HG03039 (cell line): ENCODE measurements around the gene NCKAP1.
"Not testable (repeated sequence)": the region's sequence is repeated elsewhere in the genome, so short reads cannot be mapped to it uniquely, and the experiment has no call there.

Source experiments
- ATAC-seq: cut with Tn5 transposase; IDR thresholded peaks from one replicate; pipeline ENCODE4 v1.9.1; 2021; ENCODE audit warnings: mild to moderate bottlenecking, moderate library complexity; ENCODE audit not compliant: unreplicated experiment

The NCKAP1 gene, protein sequence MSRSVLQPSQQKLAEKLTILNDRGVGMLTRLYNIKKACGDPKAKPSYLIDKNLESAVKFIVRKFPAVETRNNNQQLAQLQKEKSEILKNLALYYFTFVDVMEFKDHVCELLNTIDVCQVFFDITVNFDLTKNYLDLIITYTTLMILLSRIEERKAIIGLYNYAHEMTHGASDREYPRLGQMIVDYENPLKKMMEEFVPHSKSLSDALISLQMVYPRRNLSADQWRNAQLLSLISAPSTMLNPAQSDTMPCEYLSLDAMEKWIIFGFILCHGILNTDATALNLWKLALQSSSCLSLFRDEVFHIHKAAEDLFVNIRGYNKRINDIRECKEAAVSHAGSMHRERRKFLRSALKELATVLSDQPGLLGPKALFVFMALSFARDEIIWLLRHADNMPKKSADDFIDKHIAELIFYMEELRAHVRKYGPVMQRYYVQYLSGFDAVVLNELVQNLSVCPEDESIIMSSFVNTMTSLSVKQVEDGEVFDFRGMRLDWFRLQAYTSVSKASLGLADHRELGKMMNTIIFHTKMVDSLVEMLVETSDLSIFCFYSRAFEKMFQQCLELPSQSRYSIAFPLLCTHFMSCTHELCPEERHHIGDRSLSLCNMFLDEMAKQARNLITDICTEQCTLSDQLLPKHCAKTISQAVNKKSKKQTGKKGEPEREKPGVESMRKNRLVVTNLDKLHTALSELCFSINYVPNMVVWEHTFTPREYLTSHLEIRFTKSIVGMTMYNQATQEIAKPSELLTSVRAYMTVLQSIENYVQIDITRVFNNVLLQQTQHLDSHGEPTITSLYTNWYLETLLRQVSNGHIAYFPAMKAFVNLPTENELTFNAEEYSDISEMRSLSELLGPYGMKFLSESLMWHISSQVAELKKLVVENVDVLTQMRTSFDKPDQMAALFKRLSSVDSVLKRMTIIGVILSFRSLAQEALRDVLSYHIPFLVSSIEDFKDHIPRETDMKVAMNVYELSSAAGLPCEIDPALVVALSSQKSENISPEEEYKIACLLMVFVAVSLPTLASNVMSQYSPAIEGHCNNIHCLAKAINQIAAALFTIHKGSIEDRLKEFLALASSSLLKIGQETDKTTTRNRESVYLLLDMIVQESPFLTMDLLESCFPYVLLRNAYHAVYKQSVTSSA

DNA sequence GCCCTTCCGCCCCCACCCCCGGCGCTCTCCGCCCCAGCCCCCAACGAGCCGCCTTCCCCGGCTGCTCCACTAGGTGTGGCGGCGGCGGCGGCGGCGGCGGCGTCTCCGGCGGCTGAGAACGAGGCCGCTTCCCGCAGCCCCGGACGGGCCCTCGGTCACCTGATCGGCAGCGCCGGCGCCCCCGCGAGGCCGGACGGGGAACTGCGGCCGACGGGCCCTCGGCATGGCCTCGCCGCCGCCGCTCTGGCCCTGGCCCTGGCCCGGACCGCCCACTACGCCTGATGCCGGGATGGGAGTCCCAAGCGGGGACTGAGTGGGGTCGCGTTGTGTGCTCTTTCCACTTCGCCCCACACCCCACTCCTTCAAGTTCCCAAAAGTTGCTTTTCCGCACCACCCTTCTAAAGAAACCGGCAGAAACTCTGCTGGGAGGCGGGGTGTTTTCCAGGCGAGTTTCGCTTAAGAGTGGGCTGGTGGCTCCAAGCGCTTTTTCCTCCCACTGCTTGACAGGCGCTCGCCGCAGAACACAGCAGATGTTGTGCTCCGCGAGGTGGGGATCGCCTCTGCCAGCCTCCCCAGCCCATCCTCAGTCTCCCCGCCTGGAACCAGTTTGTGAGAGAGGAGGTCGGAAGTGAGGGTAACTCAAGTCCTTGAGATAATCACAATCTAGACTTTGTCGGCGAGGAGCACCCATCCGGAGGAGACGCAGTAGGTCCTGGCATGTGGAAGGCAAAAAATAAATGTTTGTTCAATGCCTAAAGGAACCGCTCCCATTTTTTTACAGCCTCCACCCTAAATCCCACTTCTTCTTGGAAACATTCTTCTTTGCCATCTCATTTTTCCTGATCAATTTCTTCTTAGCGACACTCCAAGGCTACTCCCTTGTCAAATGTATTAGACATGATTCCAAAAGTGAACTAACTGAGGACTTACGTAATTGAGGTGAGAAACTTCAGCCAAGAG lies at the start of gene NCKAP1:
Gene NCKAP1, minus strand, starts transcription at position 117 of the 960 bp plus-strand sequence. CDS start 358 bp downstream, outside the sequence.
- peak; percentile 87 for ATAC-seq

DNA sequence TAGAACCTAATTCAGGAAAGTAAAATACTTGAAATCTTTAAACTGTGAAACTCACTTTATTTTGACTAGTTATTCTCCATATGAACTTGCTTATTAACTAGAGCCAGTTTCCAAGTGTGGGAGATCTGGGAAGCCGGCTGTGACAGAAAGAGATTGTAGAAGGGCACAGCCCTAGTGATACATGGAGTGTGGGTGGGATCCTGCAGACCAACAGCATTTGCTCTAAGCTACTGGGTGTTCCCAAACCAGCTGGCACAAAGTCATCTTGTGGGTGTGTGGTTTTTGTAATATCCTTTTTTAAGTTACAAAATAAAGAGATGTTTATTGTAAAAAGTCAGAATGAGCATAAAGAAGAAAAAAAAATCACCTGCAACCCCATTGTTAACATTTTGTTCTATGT lies 43.7 kb upstream of the NCKAP1 start:
- no peak for ATAC-seq

DNA sequence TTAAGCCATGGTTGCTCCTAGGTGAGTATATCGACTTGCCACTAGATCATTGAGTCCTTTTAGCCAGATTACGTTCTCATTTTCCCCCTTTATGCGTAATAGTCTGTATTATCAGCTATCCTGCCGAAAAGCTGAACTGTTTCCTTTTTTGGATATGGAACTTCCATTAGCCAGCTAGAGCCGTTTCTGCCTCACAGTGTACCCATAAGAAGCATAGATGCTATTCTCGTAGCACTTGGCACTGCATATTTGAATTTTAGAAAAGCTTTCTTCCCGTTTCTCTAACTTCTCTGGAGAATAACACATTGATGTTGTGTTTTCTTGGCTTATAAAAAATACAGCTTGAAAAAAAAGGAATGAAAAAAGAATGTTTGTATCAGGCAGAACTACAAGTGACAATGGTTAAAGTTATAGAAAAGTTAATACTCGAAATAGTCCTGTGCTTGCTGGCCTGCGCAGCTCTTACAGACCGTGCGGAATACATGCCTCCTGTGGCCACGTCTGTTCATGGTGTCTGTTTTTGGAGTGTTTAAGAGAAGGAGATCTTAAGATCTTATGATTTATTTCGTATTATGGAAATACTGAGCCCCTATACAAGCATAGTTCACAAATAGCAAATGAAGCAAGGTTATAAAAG lies 41.0 kb upstream of the NCKAP1 start:
- ATAC-seq: peak; percentile 25

DNA sequence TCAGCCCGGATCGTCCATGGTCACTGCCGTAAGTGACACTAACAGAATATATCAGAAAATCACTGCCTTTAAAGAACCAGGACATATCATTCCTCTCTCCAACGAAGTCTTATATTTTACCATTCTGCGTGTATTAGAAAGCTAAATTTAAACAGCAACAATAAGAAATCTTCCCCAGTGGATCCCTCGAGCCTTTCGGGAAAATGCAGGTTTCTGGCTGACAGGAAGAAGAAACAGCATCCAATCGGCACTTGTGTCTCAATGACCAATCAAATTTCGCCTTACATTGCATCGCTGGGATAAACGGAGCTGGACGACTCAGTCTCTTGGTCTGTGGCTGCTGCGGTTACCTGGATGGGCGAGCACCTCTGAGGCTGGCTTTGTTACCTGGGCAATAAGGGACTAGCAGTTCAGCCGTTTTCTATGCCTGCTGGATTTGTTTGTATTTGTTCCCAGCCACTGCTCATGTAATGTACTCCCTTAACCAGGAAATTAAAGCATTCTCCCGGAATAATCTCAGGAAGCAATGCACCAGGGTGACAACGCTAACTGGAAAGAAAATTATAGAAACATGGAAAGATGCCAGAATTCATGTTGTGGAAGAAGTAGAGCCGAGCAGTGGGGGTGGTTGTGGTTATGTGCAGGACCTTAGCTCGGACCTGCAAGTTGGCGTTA lies 40.3 kb upstream of the NCKAP1 start, which contains the start of gene DUSP19:
Gene DUSP19, plus strand, starts transcription at position 284 of the 675 bp plus-strand sequence. Its CDS starts 187 bp downstream, at position 471.
- ATAC-seq: peak; percentile 96

DNA sequence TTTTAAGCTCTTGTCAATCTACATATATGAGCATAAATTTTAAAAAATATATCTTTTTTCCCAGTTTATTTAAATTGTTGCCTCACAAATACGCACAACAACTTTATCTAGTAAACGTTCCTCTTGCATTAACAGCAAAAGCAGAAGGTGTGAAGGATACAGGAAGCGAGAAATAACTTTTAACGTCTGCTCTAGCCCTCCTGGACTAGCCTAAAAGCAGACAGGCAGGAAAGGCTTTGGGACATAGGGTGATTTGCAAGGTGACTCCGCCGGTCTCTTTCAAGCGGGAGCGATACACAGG lies 39.9 kb upstream of the NCKAP1 start:
- ATAC-seq: no peak

DNA sequence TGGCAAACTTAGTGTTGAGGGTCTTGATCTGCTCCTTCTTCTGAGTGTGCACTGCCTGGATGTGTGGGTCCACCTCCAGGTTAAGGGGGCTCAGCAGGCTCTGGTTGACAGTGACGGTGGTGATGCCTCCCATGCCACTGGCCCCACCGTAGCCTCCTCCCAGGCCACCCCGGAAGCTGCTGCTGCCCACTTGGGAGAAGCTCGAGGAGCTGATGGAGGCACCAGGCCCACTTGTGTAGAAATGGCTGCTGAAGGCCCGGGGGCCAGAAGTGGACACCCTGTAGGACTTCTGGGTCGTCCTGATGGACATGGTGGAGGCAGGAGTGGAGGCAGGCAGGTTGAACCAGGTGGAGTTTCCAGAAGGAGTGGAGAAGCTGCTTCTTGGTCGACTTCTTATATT lies 33.9 kb upstream of the NCKAP1 start:
- ATAC-seq: no peak

DNA sequence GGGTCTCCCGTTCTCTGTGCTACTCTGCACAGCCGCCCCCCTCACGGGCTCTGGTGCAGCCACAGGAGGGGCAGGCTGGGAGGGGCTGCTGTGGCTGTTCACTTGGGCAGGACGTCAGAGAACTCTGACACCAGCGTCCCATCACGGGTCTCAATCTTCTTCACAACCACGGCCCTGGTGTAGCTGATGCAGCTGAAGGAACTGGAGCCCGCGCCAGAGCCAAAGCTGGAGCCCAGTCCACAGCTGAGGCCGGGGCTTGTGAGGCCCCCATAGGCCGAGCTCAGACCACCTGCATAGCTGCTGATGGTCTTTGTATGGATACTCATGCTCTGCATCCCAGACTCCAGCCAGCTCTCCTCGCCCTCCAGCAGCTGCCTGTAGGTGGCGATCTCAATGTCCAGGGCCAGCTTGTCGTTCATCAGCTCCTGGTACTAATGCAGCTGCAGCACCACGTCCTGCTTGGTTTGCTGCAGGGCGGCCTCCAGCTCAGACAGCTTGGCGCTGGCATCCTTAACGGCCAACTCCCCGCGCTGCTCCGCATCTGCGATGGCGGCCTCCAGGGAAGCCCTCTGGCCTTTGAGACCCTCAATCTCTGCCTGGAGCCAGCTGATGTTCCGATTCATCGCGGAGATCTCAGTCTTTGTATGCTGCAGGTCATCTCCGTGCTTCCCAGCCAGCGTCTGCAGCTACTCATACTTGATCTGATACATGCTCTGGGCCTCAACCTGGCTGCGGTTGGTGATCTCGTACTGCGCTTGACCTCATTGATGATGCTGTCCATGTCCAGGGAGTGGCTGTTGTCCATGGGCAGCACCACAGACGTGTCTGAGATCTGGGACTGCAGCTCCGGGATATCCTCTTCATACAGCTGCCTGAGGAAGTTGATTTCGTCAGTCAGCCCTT lies 32.9 kb upstream of the NCKAP1 start:
- no peak for ATAC-seq

DNA sequence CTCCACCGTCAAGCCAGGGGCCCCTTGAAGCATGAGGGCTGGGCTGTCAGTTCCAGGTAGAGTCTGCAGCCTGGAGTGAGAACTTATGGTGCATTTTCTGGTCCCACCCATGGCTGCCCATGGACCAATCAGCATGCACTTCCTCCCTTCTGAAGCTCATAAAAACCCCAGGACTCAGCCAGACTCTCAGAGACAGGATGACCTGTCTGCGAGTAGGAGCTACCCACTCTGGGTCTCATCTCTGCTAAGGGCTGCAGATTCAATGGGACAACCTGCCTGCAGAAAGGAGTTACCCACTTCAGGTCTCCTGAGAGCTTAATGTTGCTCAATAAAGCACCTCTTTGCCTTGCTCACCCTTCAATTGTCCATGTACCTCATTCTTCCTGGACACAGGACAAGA lies 30.9 kb upstream of the NCKAP1 start:
- ATAC-seq: no peak

DNA sequence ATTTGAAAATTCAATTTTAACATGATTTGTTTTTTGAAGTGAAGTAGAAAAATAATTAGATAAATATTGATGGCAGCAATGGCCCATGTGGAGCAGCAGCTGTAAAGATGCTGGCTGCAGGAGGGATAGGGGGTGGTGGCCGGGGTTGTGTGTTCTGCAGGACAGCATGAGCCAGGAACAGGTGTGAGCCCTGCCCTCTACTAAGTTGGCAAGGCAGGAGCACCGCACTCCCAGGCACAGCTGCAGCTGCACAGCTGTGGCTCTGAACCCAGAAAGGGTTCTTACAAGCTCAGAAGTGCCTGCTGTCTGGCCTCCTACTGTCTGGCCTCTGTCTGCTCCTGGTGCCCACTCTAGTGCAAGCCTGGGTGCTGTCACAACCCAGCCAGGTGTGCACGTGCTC lies 30.3 kb upstream of the NCKAP1 start:
- ATAC-seq: no peak

DNA sequence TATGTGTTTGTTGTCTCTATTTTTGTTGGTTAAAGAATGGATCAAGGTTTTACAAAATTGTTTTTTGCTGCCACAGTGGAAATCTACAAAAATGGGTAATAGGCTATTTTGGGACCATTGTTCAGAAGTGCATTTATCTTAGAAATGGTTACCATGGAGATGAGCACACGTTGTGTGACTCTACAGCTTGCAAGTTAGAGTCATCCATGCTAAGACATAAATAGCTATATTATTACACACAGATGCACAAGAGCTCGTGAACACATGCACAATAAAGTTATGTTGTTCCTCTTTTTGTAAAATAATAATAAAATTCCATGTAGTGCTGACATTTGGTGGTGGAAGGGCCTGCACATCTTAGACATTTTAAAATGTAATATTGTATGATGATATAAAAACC lies 24.8 kb upstream of the NCKAP1 start:
- peak; percentile 70 for ATAC-seq

DNA sequence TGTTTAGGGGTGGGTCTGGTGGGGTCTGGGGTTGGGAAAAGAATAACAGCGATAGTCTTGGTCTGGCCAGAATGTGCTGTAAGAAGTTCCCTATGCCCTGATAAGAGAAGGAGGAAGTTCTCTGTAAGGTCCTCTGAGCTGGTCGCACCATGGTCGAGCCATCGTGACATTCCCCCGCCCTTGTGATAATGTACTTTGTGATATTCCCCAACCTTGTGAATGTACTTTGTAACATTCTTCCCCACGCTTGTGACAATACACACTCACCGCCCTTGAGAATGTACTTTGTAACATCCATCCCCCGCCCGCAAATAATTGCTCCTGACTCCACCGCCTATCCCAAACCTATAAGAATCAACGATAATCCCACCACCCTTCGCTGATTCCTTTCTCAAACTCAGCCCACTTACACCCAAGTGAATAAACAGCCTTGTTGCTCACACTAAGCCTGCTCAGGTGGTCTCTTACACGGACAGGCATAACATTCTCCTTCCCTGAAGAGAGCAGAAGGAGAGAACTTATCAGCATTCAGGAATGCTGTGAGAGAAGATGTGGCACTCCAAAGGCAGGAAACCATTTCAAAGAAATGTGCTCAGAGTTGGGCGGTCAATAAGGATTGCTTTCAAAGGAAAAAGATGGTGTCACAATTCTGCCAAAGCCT lies 22.4 kb upstream of the NCKAP1 start:
- ATAC-seq: no peak

DNA sequence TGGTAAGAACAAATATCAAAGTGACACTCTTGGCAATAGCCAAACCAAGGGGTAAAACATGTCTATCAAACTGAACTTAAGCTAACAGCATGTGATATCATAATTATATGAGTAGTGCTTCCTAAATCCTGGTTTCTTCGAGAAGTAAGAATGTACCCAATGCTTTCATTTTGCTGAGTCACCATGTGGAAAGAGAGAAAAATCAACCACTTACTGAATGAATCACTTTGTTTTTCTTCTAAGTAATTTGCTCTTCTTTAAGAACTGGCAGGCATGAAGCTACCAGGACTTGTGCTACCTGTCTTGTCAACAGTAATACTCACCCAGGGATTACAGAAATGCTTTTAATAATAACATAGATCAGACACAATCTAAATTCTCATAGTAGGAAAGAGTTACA lies 21.3 kb upstream of the NCKAP1 start:
- ATAC-seq: no peak

DNA sequence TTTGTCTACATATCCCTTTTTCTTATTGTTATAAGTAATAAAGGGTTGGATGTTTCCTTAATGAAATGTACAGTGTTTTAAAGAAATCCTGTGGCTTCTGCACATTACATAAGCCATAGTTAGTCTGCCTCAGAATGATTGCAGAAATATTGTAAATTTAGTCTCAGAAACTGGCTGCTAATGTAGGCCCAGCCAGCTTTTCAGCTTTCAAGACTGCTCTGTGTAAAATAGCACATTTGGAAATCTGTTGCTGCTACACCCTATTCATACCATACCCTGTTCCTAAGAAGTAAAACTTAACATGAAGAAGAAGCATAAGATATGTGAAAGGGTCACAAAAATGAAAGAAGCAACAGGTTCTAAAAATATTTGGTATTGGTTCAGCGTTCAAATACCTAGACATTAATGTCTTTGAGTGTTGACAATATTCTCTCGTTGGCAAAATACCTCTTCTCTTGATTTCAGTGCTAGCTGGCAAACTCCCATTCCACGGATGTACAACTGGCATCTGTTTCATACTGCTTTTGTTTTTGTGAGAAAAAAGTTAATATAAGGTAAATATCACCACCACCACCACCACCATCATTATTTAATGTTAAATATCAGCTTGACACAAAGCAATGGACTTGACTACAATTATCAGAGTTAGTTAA lies 19.2 kb upstream of the NCKAP1 start:
- ATAC-seq: peak; percentile 36

DNA sequence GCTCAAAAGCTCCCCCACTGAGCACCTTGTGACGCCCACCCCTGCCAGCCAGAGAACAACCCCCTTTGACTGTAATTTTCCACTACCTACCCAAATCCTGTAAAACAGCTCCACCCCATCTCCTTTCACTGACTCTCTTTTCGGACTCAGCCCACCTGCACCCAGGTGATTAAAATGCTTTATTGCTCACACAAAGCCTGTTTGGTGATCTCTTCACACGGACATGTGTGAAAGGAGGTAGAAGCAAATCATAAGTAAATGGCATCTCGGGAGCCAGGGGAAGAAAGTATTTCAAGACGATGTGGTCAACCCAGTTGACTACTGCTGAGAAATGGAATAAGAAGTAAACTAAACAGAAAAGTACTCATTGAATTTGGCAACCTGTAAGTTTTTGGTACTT lies 11.2 kb upstream of the NCKAP1 start:
- ATAC-seq: no peak

DNA sequence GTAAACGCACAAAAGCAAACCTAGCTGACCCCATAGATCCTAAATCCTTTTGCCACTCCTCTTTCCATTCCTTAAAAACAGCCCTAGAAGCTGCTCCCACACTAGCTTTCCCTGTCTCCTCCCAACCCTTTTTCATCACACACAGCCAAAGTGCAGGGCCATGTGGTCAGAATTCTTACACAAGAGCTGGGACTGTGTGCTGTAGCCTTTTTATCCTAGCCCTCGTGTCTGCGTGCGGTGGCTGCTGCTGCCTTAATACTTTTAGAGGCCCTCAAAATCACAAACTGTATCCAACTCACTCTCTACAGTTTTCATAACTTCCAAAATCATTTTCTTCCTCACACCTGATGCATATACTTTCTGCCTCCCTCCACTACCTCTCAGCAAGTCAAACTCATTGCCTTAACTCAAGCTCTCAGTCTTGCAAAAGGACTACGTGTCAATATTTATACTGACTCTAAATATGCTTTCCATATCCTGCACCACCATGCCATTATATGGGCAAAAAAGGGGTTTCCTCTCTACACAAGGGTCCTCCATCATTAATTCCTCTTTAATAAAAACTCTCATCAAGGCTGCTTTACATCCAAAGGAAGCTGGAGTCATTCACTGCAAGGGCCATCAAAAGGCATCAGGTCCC lies 9.3 kb upstream of the NCKAP1 start:
- ATAC-seq: not testable (repeated sequence)

DNA sequence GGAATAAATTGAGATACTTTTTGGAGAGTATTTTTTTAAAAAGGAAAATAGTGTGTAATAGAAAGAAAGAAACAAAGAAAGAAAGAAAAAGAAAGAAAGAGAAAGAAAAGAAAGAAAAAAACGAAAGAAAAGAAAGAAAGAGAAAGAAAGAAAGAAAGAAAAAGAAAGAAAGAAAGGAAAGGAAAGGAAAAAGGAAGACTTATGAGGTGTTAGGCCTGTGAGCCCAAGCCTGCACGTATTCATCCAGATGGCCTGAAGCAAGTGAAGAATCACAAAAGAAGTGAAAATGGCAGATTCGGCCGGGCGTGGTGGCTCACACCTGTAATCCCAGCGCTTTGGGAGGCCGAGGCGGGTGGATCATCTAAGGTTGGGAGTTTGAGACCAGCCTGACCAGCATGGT lies 5.3 kb upstream of the NCKAP1 start:
- ATAC-seq: not testable (repeated sequence)

DNA sequence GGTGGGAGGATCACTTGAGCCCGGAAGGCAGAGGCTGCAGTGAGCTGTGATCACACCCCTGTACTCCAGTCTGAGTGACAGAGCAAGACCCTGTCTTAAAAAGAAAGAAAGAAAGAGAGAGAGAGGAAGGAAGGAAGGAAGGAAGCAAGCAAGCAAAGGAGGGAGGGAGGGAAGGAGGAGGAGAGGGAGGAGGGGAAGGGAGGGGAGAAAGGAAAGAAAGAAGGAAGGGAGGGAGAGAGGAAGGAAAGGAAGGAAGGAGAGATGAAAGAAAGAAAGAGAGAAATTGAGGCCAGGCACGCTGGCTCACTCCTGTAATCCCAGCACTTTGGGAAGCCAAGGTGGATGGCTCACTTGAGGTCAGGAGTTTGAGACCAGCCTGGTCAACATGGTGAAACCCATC lies 2.3 kb upstream of the NCKAP1 start:
- ATAC-seq: no peak
